ENCODE results near the gene FOXR1. TPM values are rescaled to one million over a fixed set of nuclear protein-coding genes. Genes with fewer than 3 reads are reported as not detected.
"Not testable (repeated sequence)": the region's sequence is repeated elsewhere in the genome, so short reads cannot be mapped to it uniquely, and the experiment has no call there.

The FOXR1 gene
- total RNA-seq, 4 donors from 2014 or later = not detected

- no peak overlapping the region for H3K27ac ChIP-seq
- H3K27me3 ChIP-seq = peaks cover 4% of the 10 kb centered on the region
- H3K4me3 ChIP-seq = no peak overlapping the region
- TF ChIP-seq, protein P1, sequence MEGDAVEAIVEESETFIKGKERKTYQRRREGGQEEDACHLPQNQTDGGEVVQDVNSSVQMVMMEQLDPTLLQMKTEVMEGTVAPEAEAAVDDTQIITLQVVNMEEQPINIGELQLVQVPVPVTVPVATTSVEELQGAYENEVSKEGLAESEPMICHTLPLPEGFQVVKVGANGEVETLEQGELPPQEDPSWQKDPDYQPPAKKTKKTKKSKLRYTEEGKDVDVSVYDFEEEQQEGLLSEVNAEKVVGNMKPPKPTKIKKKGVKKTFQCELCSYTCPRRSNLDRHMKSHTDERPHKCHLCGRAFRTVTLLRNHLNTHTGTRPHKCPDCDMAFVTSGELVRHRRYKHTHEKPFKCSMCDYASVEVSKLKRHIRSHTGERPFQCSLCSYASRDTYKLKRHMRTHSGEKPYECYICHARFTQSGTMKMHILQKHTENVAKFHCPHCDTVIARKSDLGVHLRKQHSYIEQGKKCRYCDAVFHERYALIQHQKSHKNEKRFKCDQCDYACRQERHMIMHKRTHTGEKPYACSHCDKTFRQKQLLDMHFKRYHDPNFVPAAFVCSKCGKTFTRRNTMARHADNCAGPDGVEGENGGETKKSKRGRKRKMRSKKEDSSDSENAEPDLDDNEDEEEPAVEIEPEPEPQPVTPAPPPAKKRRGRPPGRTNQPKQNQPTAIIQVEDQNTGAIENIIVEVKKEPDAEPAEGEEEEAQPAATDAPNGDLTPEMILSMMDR (IDR thresholded peaks at IDR 0.05) = no peak
- TF ChIP-seq EP300 (IDR thresholded peaks at IDR 0.05) = no peak
- TF ChIP-seq POLR2AphosphoS5 (IDR thresholded peaks at IDR 0.05) = no peak
- no peak for TF ChIP-seq POLR2A (IDR thresholded peaks at IDR 0.05)
- no peaks in the 10 kb centered on the region for H3K9me3 ChIP-seq
- peaks cover 8% of the 10 kb centered on the region for H3K4me1 ChIP-seq
- 81% methylated on average over 7 of the region's 8 CpGs for WGBS
- H3K36me3 ChIP-seq = no peaks in the 10 kb centered on the region
- DNase-seq (ENCODE audit: low spot score in 2 of 2) = no peak
Observed at GRCh38 chr11:118939404-118939915, 32.1 kb upstream of the FOXR1 start.

DNA sequence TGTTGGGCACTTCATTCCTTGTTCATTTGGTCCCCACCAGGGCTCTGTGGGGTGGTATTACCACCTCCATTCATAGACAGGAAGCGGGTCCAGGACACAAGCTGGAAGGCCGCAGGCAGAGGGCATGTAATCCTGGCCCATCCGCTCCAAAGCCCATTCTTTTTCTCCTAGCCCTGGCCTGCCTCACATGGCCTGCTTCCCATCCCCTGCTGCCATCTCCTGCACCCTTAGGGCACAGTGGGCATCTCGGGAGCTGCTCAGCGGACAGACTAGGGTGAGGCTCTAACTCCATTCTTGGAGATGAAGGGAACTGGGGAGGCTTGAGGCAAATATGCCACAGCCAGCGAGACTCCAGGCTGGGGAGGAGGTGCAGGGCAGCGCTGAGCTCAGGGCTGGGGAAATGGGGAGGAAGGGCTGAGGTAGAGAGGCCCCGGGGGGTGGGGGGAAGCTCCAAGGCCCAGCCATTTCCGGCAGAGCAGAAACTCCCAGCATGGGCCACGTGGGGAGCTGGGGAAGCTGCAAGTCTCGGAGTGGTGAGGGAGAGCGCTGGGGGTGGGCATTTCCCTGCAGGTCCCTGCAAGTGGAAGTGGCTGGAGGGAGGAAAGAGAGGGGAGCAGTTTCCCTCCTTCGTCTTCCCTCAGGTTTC, 31.5 kb upstream of the FOXR1 start:
- Histone ChIP-seq H3K4me3 (no peak overlapping the region), H3K27me3 (peaks cover 4% of the 10 kb centered on the region), H3K4me1 (peaks cover 8% of the 10 kb centered on the region), H3K9me3 (no peaks in the 10 kb centered on the region), H3K27ac (no peak overlapping the region), H3K36me3 (no peaks in the 10 kb centered on the region)
- TF ChIP-seq POLR2A (IDR thresholded peaks at IDR 0.05) (no peak), EP300 (IDR thresholded peaks at IDR 0.05) (no peak), POLR2AphosphoS5 (IDR thresholded peaks at IDR 0.05) (no peak)
- TF ChIP-seq, protein P1 (IDR thresholded peaks at IDR 0.05) = no peak
- WGBS = 27% methylated on average over 13 of the region's 13 CpGs
- DNase-seq (ENCODE audit: low spot score in 2 of 2) = no peak

DNA sequence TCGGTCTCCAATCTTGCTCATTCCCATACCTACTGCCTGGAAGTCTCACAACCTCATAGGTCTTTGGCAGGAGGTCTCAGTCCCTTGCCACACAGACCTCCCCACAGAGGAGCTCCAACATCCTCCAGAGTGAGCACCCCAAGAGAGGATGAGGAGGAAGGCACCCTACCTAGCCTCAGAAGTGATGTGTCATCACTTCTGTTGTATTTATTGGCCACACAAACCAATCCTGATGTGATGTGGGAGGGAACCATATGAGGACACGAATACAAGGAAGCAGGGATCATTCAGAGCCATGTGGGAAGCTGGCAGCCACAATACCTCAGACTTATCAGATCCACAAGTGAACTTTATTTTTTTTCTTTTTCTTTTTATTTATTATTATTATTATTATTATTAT, 24.5 kb upstream of the FOXR1 start:
- 23% methylated on average over 2 of the region's 2 CpGs for WGBS
- no peak overlapping the region for H3K27ac ChIP-seq
- no peaks in the 10 kb centered on the region for H3K36me3 ChIP-seq

GRCh38 chr11:118948000-118948399, 23.6 kb upstream of the FOXR1 start:
- no peak for DNase-seq (ENCODE audit: low spot score in 2 of 2)
- no peaks in the 10 kb centered on the region for H3K27me3 ChIP-seq
- 77% methylated on average over 3 of the region's 3 CpGs for WGBS
- H3K4me1 ChIP-seq = no peaks in the 10 kb centered on the region
- no peak overlapping the region for H3K27ac ChIP-seq
- no peak overlapping the region for H3K4me3 ChIP-seq
- TF ChIP-seq EP300 (IDR thresholded peaks at IDR 0.05) (no peak), POLR2AphosphoS5 (IDR thresholded peaks at IDR 0.05) (no peak)
- H3K36me3 ChIP-seq = no peaks in the 10 kb centered on the region
- H3K9me3 ChIP-seq = no peaks in the 10 kb centered on the region

More for the DNA sequence above, 24.5 kb upstream of the FOXR1 start:
- Histone ChIP-seq H3K4me3 (no peak overlapping the region), H3K4me1 (no peaks in the 10 kb centered on the region), H3K9me3 (no peaks in the 10 kb centered on the region), H3K27me3 (no peaks in the 10 kb centered on the region)
- TF ChIP-seq POLR2A (IDR thresholded peaks at IDR 0.05) (no peak), POLR2AphosphoS5 (IDR thresholded peaks at IDR 0.05) (no peak), EP300 (IDR thresholded peaks at IDR 0.05) (no peak)
- TF ChIP-seq, protein P1 (IDR thresholded peaks at IDR 0.05) = no peak
- no peak for DNase-seq (ENCODE audit: low spot score in 2 of 2)

DNA sequence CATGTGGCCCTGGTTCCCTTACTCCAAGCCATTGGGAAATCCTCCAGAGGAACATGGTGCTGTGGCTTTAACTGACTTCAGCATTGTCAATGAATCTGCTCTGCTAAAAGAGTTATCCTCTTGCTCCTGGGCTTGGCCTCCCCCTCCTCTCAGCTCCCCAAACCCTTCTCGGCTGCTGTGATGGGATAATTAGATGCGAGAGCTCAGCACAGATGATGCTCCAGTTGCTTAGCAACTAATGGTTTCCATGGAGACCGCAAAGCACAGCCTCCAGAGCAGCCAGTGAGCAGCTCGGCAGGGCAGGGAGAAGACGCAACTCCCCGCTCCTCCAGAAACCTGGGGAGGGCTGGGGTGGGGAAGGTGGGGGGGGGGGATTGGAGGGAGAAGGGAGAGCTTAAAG, 18.3 kb upstream of the FOXR1 start:
- no peaks in the 10 kb centered on the region for H3K36me3 ChIP-seq
- 72% methylated on average over 6 of the region's 6 CpGs for WGBS
- TF ChIP-seq, protein P1 (IDR thresholded peaks at IDR 0.05) = no peak
- TF ChIP-seq POLR2A (IDR thresholded peaks at IDR 0.05) = no peak
- TF ChIP-seq EP300 (IDR thresholded peaks at IDR 0.05) = no peak
- no peak for TF ChIP-seq POLR2AphosphoS5 (IDR thresholded peaks at IDR 0.05)
- DNase-seq (ENCODE audit: low spot score in 2 of 2) = no peak
- H3K27me3 ChIP-seq = peaks cover 3% of the 10 kb centered on the region
- no peak overlapping the region for H3K4me3 ChIP-seq
- no peaks in the 10 kb centered on the region for H3K9me3 ChIP-seq
- H3K27ac ChIP-seq = no peak overlapping the region
- H3K4me1 ChIP-seq = peaks cover 5% of the 10 kb centered on the region

DNA sequence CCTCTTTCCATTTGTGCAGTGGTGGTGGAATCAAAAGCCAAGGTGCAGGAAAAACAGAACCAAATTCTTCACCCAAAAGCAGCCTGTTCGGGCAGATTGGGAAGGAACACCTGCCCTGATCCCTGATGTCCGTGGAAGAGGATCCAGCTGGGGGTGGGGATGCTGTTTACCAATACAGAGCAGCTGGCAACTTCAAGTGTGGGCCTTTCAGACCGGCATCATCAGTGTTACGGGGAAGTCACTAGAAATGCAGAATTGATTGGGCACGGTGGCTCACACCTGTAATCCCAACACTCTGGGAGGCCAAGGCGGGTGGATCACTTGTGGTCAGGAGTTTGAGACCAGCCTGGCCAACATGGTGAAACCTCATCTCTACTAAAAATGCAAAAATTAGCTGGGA, 17.6 kb upstream of the FOXR1 start:
- not testable (repeated sequence) for H3K27ac ChIP-seq; H3K4me3 ChIP-seq; H3K4me1 ChIP-seq; DNase-seq (ENCODE audit: low spot score in 2 of 2); H3K27me3 ChIP-seq; H3K36me3 ChIP-seq; H3K9me3 ChIP-seq
- WGBS = 78% methylated on average over 6 of the region's 6 CpGs

All from suprapubic skin (tissue), 4 donors.